ENCODE measurements around the gene MRPL55. TPM values are rescaled to one million over a fixed set of nuclear protein-coding genes. Genes with fewer than 3 reads are reported as not detected.

Gene MRPL55
- polyA plus RNA-seq, 1 donor from 2014 or later: 168 TPM

- Histone ChIP-seq H3K9ac (ENCODE audit: low read length) (peak overlapping the region; percentile 96), H3K4me3 (ENCODE audit: low read length) (peak overlapping the region; percentile 99), H3K27ac (ENCODE audit: low read length) (peak overlapping the region; percentile 87)
These were observed 24.8 kb downstream of the MRPL55 start for GRCh38 chr1:228084325-228084724.

GRCh38 chr1:228083871-228084278, 25.2 kb downstream of the MRPL55 start:
- H4K20me1 ChIP-seq (ENCODE audit: insufficient read depth): peaks cover 11% of the 10 kb centered on the region
- peak overlapping the region; percentile 87 for H3K27ac ChIP-seq (ENCODE audit: low read length)
- H3K4me2 ChIP-seq (ENCODE audit: low read length): peak overlapping the region; percentile 89
- H3K9me2 ChIP-seq (ENCODE audit: insufficient read depth, low read length): no peaks in the 10 kb centered on the region
- H3K9me3 ChIP-seq (ENCODE audit: low read length): no peaks in the 10 kb centered on the region
- H3F3A ChIP-seq (ENCODE audit: insufficient read depth, low read length, poor library complexity, severe bottlenecking): no peaks in the 10 kb centered on the region
- no peak overlapping the region for H2AFZ ChIP-seq (ENCODE audit: low read depth, low read length)
- no peaks in the 10 kb centered on the region for H3K36me3 ChIP-seq (ENCODE audit: insufficient read depth, low read length)
- peaks cover 59% of the 10 kb centered on the region for H3K79me2 ChIP-seq (replicated peaks; ENCODE audit: insufficient read depth, low read length)
- peak overlapping the region; percentile 99 for H3K4me3 ChIP-seq (ENCODE audit: low read length)
- H3K27me3 ChIP-seq (ENCODE audit: insufficient read depth, low read depth, low read length): no peaks in the 10 kb centered on the region
- peak overlapping the region; percentile 96 for H3K9ac ChIP-seq (ENCODE audit: low read length)
- TF ChIP-seq REST (IDR thresholded peaks at IDR 0.05; ENCODE audit: borderline replicate concordance) (no peak), SMC3 (conservative IDR thresholded peaks at IDR 0.05; ENCODE audit: poor library complexity) (no peak), CTCF (IDR thresholded peaks at IDR 0.05; ENCODE audit: poor library complexity, severe bottlenecking) (no peak), POLR2AphosphoS5 (IDR thresholded peaks at IDR 0.05) (no peak), EP300 (conservative IDR thresholded peaks at IDR 0.05; ENCODE audit: poor library complexity, severe bottlenecking) (no peak), MXI1 (conservative IDR thresholded peaks at IDR 0.05; ENCODE audit: poor library complexity, severe bottlenecking) (no peak), RAD21 (conservative IDR thresholded peaks at IDR 0.05) (no peak)

More at GRCh38 chr1:228084325-228084724, 24.8 kb downstream of the MRPL55 start:
- Histone ChIP-seq H3F3A (ENCODE audit: insufficient read depth, low read length, poor library complexity, severe bottlenecking) (no peaks in the 10 kb centered on the region), H3K36me3 (ENCODE audit: insufficient read depth, low read length) (no peaks in the 10 kb centered on the region), H3K27me3 (ENCODE audit: insufficient read depth, low read depth, low read length) (no peaks in the 10 kb centered on the region), H3K9me3 (ENCODE audit: low read length) (no peaks in the 10 kb centered on the region), H3K4me2 (ENCODE audit: low read length) (peak overlapping the region; percentile 89), H3K9me2 (ENCODE audit: insufficient read depth, low read length) (no peaks in the 10 kb centered on the region), H4K20me1 (ENCODE audit: insufficient read depth) (peaks cover 11% of the 10 kb centered on the region), H2AFZ (ENCODE audit: low read depth, low read length) (no peak overlapping the region), H3K79me2 (replicated peaks; ENCODE audit: insufficient read depth, low read length) (peaks cover 64% of the 10 kb centered on the region)
- TF ChIP-seq MXI1 (conservative IDR thresholded peaks at IDR 0.05; ENCODE audit: poor library complexity, severe bottlenecking) (no peak), TAF1 (IDR thresholded peaks at IDR 0.05; ENCODE audit: low read depth) (no peak), CTCF (IDR thresholded peaks at IDR 0.05; ENCODE audit: poor library complexity, severe bottlenecking) (no peak), REST (IDR thresholded peaks at IDR 0.05; ENCODE audit: borderline replicate concordance) (no peak), RAD21 (conservative IDR thresholded peaks at IDR 0.05) (no peak), SMC3 (conservative IDR thresholded peaks at IDR 0.05; ENCODE audit: poor library complexity) (no peak), EP300 (conservative IDR thresholded peaks at IDR 0.05; ENCODE audit: poor library complexity, severe bottlenecking) (no peak)
